ENCODE measurements around the gene GSTO2. TPM values are rescaled to one million over a fixed set of nuclear protein-coding genes. Genes with fewer than 3 reads are reported as not detected.

The GSTO2 gene
- total and polyA plus RNA-seq, 2 of the 13 experiments (the other 11 are each of a cell fraction or from before 2014, with no cell fraction given): 2.1 to 7.9 TPM

GRCh38 chr10:104347295-104348045 is 78.5 kb downstream of the GSTO2 start:
- no peak overlapping the region for H3K4me3 ChIP-seq (replicated peaks in 1 of 3; ENCODE audit: insufficient read depth in 1 of 3, low read depth in 2 of 3, low read length in 3 of 3)
- H3K9ac ChIP-seq (ENCODE audit: insufficient read depth, low read depth, low read length): no peak overlapping the region
- H3K27ac ChIP-seq (ENCODE audit: extremely low read length, insufficient read depth, low read length): no peak overlapping the region
- no peak overlapping the region for H2AFZ ChIP-seq (ENCODE audit: low read length)
- H3K9me3 ChIP-seq (ENCODE audit: low read length): no peaks in the 10 kb centered on the region
- H3K27me3 ChIP-seq (ENCODE audit: control insufficient read depth in 1 of 2, insufficient read depth in 2 of 2, low read length in 2 of 2): peaks cover 0 to 4% of the 10 kb centered on the region in 2 experiments; a peak in 2 of 5 replicates
- DNase-seq (ENCODE audit: low spot score) (no peak), ATAC-seq (no peak), FAIRE-seq (no peak)
- POLR2A ChIA-PET: no interaction called here
- peaks cover 33% of the 10 kb centered on the region for H3K4me1 ChIP-seq (ENCODE audit: insufficient read depth, low read length)
- H3K36me3 ChIP-seq (replicated peaks in 1 of 2; ENCODE audit: control insufficient read depth in 1 of 2, insufficient read depth in 2 of 2, low read length in 2 of 2): no peaks in the 10 kb centered on the region
- H3K79me2 ChIP-seq (ENCODE audit: insufficient read depth, low read length): no peaks in the 10 kb centered on the region
- in situ Hi-C loops (cut with HindIII; ENCODE audit: extremely low pct_ligation_motif_present, low pct_unique_long_range_greater_than_20kb) (loop anchor here (5.0 kb wide), 1 partner anchor 45 kb away; no protein-coding TSS in a partner anchor), intact Hi-C loops (cut with micrococcal nuclease; ENCODE audit: unreplicated experiment) (loop anchor here (5.0 kb wide), 1 partner anchor 225 kb away; the partner anchor contains the start of gene SFR1)
- TF ChIP-seq ATF2 (CRISPR knock-in tag; IDR thresholded peaks at IDR 0.05) (no peak), ZNF547 (CRISPR knock-in tag; IDR thresholded peaks at IDR 0.05) (no peak), MXI1 (IDR thresholded peaks at IDR 0.05; ENCODE audit: borderline replicate concordance, low read depth, low read length) (no peak), ZBTB20 (CRISPR knock-in tag; IDR thresholded peaks at IDR 0.05; ENCODE audit: borderline replicate concordance, low read depth) (no peak), ZNF549 (CRISPR knock-in tag; IDR thresholded peaks at IDR 0.05) (no peak), EED (CRISPR knock-in tag; IDR thresholded peaks at IDR 0.05) (no peak), ZNF180 (CRISPR knock-in tag; IDR thresholded peaks at IDR 0.05; ENCODE audit: borderline replicate concordance, low read depth) (no peak), ZMYM4 (CRISPR knock-in tag; IDR thresholded peaks at IDR 0.05) (no peak), FOSL2 (CRISPR knock-in tag; IDR thresholded peaks at IDR 0.05) (no peak), ZNF513 (CRISPR knock-in tag; conservative IDR thresholded peaks at IDR 0.05) (no peak), SRSF9 (IDR thresholded peaks at IDR 0.05; ENCODE audit: borderline replicate concordance, insufficient read depth, low read depth, low read length, poor library complexity, severe bottlenecking) (no peak), PBX3 (CRISPR knock-in tag; IDR thresholded peaks at IDR 0.05; ENCODE audit: borderline replicate concordance) (no peak), FOXK1 (CRISPR knock-in tag; IDR thresholded peaks at IDR 0.05; ENCODE audit: borderline replicate concordance, low read depth) (no peak), ZSCAN5A (CRISPR knock-in tag; IDR thresholded peaks at IDR 0.05; ENCODE audit: borderline replicate concordance) (no peak), GATAD2A (CRISPR knock-in tag; IDR thresholded peaks at IDR 0.05) (no peak), RARG (CRISPR knock-in tag; IDR thresholded peaks at IDR 0.05; ENCODE audit: low read depth) (no peak), RCOR2 (CRISPR knock-in tag; IDR thresholded peaks at IDR 0.05) (no peak), SP140L (CRISPR knock-in tag; IDR thresholded peaks at IDR 0.05; ENCODE audit: borderline replicate concordance) (no peak), SSRP1 (CRISPR knock-in tag; IDR thresholded peaks at IDR 0.05) (no peak)
- BruUV-seq (replicated peaks): no TSS peak
- H3K4me2 ChIP-seq (ENCODE audit: low read depth, low read length): no peak overlapping the region
- WGBS (ENCODE audit: low lambda C conversion rate): 30% methylated on average over 4 of the region's 4 CpGs
- no peaks in the 10 kb centered on the region for H4K20me1 ChIP-seq (ENCODE audit: insufficient read depth, low read length)
- CTCF ChIA-PET (ENCODE audit: low intra/inter-chr PET ratio, low total read pairs): interaction anchor here (0.6 to 1.4 kb wide), 2 partner anchors 9 to 56 kb away, joined by 3 to 5 read pairs; no protein-coding TSS in a partner anchor

Measured in HepG2 (cell line).